ENCODE data around the gene PTGES3. TPM values are rescaled to one million over a fixed set of nuclear protein-coding genes. Genes with fewer than 3 reads are reported as not detected.

The PTGES3 gene
- total and polyA plus RNA-seq, 2 of the 8 experiments (the other 6 are each of a cell fraction or from before 2014, with no cell fraction given) = 111 to 464 TPM

DNA sequence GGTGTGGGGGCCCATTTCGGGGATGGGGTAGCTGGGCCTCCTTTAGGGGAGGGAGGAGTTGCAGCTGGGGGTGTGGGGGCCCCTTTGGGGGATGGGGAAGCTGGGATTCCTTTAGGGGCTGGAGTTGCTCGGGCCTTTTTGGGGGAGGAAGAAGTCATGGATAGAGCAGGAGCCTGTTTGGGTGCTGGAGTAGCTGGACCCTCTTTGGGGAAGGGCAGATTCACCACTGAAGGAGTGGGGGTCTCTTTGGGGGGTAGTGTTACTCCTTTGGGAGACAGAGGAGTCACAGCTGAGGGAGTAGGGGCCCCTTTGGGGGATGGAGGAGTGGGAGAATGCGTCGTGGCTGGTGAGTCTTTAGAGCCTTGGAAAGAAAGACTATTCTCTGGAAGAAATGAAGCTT is 30.6 kb upstream of the PTGES3 start:
- TF ChIP-seq, protein P1, sequence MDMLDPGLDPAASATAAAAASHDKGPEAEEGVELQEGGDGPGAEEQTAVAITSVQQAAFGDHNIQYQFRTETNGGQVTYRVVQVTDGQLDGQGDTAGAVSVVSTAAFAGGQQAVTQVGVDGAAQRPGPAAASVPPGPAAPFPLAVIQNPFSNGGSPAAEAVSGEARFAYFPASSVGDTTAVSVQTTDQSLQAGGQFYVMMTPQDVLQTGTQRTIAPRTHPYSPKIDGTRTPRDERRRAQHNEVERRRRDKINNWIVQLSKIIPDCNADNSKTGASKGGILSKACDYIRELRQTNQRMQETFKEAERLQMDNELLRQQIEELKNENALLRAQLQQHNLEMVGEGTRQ (IDR thresholded peaks at IDR 0.05; ENCODE audit: low read length) = no peak
- TF ChIP-seq KDM5A (IDR thresholded peaks at IDR 0.05; ENCODE audit: low read length) (no peak), HDAC6 (IDR thresholded peaks at IDR 0.05; ENCODE audit: low read depth, low read length) (no peak), POU5F1 (IDR thresholded peaks at IDR 0.05; ENCODE audit: low read depth, low read length) (no peak)
- TF ChIP-seq, protein P2, sequence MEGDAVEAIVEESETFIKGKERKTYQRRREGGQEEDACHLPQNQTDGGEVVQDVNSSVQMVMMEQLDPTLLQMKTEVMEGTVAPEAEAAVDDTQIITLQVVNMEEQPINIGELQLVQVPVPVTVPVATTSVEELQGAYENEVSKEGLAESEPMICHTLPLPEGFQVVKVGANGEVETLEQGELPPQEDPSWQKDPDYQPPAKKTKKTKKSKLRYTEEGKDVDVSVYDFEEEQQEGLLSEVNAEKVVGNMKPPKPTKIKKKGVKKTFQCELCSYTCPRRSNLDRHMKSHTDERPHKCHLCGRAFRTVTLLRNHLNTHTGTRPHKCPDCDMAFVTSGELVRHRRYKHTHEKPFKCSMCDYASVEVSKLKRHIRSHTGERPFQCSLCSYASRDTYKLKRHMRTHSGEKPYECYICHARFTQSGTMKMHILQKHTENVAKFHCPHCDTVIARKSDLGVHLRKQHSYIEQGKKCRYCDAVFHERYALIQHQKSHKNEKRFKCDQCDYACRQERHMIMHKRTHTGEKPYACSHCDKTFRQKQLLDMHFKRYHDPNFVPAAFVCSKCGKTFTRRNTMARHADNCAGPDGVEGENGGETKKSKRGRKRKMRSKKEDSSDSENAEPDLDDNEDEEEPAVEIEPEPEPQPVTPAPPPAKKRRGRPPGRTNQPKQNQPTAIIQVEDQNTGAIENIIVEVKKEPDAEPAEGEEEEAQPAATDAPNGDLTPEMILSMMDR (IDR thresholded peaks at IDR 0.05; ENCODE audit: control extremely low read depth in 1 of 3, insufficient read depth in 1 of 3, low read depth in 1 of 3, low read length in 3 of 3) = no peak
- no peaks in the 10 kb centered on the region for H3K9me3 ChIP-seq (ENCODE audit: insufficient read depth in 2 of 2, low read depth in 1 of 2, low read length in 1 of 2)
- H3K23ac ChIP-seq (ENCODE audit: insufficient read length) = no peak overlapping the region
- no peak overlapping the region for H3K56ac ChIP-seq (replicated peaks; ENCODE audit: insufficient read length, low read depth, low read length)
- H3K18ac ChIP-seq (ENCODE audit: extremely low read depth, low read length) = no peak overlapping the region; the same call in 1 of the 2 replicates
- H3K23me2 ChIP-seq (ENCODE audit: low read depth, low read length) = no peaks in the 10 kb centered on the region; the same call in 1 of the 2 replicates
- POLR2A ChIA-PET (ENCODE audit: partially characterized antibody) = interaction anchor here (1.0 to 52.4 kb wide), 5 partner anchors 19 to 441 kb away, joined by 3 to 1406 read pairs (median 4); partner anchors contain the start of genes NACA, PRIM1 and PTGES3
- peaks cover 41 to 52% of the 10 kb centered on the region in 2 experiments for H4K20me1 ChIP-seq (replicated peaks in 1 of 2; ENCODE audit: control insufficient read depth in 1 of 2, insufficient read depth in 2 of 2, low read length in 2 of 2)
- H3K36me3 ChIP-seq (ENCODE audit: control insufficient read depth in 2 of 4, insufficient read depth in 4 of 4, low read length in 3 of 4) = peaks cover 14 to 78% (median 43%) of the 10 kb centered on the region in 4 experiments; a peak in 6 of 8 replicates
- H3K79me1 ChIP-seq (ENCODE audit: low read depth, low read length) = peaks cover 30% of the 10 kb centered on the region
- H2BK5ac ChIP-seq (ENCODE audit: low read depth, low read length) = no peak overlapping the region
- H4K5ac ChIP-seq (ENCODE audit: insufficient read length, low read depth, low read length) = no peak overlapping the region
- H3K4ac ChIP-seq (replicated peaks; ENCODE audit: insufficient read length, low read depth, low read length) = no peak overlapping the region
- peaks cover 13 to 38% (median 21%) of the 10 kb centered on the region in 4 experiments for H3K4me1 ChIP-seq (replicated peaks in 1 of 4; ENCODE audit: control insufficient read depth in 3 of 4, insufficient read depth in 4 of 4, low read length in 3 of 4)
- no peak overlapping the region for H3K4me3 ChIP-seq (ENCODE audit: extremely low read depth in 1 of 4, insufficient read depth in 2 of 4, low read depth in 3 of 4, low read length in 4 of 4)
- H3K79me2 ChIP-seq (ENCODE audit: control insufficient read depth in 1 of 2, insufficient read depth in 2 of 2, low read length in 2 of 2) = peaks cover 39 to 76% of the 10 kb centered on the region in 2 experiments
- FAIRE-seq (no peak), DNase-seq (ENCODE audit: low read depth in 1 of 2, low spot score in 2 of 2) (no peak)
- no peak overlapping the region for H3K9ac ChIP-seq (replicated peaks in 1 of 4; ENCODE audit: extremely low read depth in 1 of 4, low read depth in 3 of 4, low read length in 3 of 4)
- CTCF ChIA-PET (ENCODE audit: partially characterized antibody) = interaction anchor here (0.6 to 1.6 kb wide), 6 partner anchors 11 to 98 kb away, joined by 3 to 6 read pairs (median 4); no protein-coding TSS in a partner anchor
- 0 out of 4 replicates have a peak overlapping the region, but pooled peaks of 1 of the 2 experiments have one; percentile 3 for H3K4me2 ChIP-seq (ENCODE audit: insufficient read depth in 1 of 2, low read depth in 2 of 2, low read length in 2 of 2)
- H2AK5ac ChIP-seq (ENCODE audit: low read depth, low read length) = no peak overlapping the region
- H2BK120ac ChIP-seq (replicated peaks; ENCODE audit: low read depth, low read length) = no peak overlapping the region
- no peak overlapping the region for H2BK20ac ChIP-seq (ENCODE audit: low read length)
- H3K14ac ChIP-seq (ENCODE audit: insufficient read length) = no peak overlapping the region
- no peak overlapping the region for H2AFZ ChIP-seq (ENCODE audit: low read length)
- no peaks in the 10 kb centered on the region for H3K27me3 ChIP-seq (replicated peaks in 1 of 4; ENCODE audit: control insufficient read depth in 3 of 4, extremely low read depth in 1 of 4, insufficient read depth in 3 of 4, low read length in 3 of 4)
- H2BK15ac ChIP-seq (ENCODE audit: low read length) = no peak overlapping the region
- peak overlapping the region; percentile 81 for H4K8ac ChIP-seq (ENCODE audit: extremely low read depth, insufficient read depth, low read length)
- H3K27ac ChIP-seq (ENCODE audit: low read depth, low read length) = no peak overlapping the region
- H4K91ac ChIP-seq (replicated peaks; ENCODE audit: insufficient read length, low read length) = no peak overlapping the region
- no peak overlapping the region for H2BK12ac ChIP-seq (ENCODE audit: low read depth, low read length)
- 96% methylated on average over 2 of the region's 4 CpGs; no CpG with 5 or more reads in 1 of the 2 experiments for WGBS, 2 experiments (ENCODE audit: extremely low coverage in 1 of 2, insufficient coverage in 1 of 2, insufficient read length in 1 of 2, insufficient replicate concordance in 2 of 2, low coverage in 1 of 2, low lambda C conversion rate in 2 of 2, missing lambda C conversion rate in 1 of 2)
